OCI-M1 (cell line): ENCODE measurements around the gene SNCG.
"Not testable (repeated sequence)": the region's sequence is repeated elsewhere in the genome, so short reads cannot be mapped to it uniquely, and the experiment has no call there.

ENCODE experiments used
- DNase-seq: peaks from one replicate; lab custom pipeline; 2025; lab: John Stamatoyannopoulos, UW

The SNCG gene

DNA sequence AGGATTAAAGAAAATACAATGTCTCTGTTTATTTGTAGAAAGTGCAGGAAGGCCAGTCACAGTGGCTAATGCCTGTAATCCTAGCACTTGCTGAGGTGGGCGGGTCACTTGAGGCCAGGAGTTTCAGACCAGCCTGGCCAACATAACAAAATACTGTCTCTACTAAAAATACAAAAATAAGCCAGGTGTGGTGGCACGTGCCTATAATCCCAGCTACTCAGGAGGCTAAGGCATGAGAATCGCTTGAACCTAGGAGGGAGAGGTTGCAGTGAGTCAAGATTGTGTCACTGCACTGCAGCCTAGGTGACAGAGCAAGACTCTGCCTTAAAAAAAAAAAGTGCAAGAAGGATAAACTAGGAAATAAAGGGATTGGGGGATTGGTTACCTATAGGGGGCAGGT, 20.1 kb downstream of the SNCG start:
- not testable (repeated sequence) for DNase-seq

DNA sequence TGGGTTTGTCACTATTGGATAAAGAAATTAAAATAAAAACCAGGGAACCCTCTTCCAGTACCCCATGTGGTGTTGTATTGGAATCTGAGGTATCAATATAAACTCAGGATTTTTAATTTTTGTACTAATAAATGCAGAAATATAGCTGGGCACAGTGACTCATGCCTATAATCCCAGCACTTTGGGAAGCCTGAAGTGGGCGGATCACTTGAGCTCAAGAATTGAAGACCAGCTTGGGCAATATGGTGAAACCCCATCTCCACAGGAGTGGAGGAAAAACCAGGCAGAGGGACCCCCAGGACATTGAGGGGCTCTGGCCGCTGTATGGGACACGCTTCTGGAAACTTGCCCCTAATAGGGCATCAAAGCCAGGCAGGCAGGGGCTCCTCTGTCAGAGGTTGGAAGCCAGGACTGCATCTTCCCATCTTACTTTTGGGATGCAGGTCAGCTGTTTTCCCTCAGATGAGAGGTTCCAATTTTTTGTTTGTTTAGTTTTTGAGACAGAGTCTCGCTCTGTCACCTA, 21.0 kb downstream of the SNCG start:
- no peak for DNase-seq

DNA sequence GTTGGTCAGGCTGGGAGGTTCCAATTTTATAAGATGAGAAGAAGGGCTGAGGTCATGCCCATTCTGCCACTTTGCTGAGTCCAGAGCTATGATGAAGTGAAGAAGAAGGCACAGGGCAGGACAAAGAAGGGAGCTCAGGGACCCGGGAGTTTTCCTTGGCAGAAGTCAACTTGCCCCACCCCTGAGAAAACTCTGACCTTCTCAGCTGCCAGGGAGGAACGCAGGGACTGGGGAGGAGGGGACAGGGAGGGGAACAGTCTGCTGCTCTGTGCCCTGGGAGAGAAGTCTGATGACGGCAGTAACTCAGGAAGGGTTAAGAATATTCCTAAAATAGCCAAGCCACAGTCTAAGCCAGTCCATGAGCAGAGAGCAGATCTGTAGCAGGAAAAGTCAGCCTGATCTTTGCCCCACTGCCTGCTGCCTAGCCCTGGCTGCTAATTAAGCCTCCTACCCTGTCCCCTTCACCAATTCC, 21.6 kb downstream of the SNCG start:
- no peak for DNase-seq

DNA sequence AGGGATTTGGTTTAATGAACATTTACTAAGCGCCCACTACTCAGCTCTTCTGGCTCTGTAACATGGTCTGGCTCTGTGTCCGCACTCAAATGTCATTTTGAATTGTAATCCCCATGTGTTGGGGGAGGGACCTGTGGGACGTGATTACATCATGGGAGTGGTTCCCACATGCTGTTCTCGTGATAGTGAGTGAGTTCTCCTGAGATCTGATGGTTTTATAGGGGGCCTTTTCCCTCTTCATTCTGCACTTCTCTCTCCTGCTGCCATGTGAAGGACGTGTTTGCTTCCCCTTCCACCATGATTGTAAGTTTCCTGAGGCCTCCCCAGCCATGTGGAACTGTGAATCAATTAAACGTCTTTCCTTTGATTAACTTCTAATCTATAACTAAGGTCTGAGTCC, 22.6 kb downstream of the SNCG start:
- peak; percentile 66 for DNase-seq

DNA sequence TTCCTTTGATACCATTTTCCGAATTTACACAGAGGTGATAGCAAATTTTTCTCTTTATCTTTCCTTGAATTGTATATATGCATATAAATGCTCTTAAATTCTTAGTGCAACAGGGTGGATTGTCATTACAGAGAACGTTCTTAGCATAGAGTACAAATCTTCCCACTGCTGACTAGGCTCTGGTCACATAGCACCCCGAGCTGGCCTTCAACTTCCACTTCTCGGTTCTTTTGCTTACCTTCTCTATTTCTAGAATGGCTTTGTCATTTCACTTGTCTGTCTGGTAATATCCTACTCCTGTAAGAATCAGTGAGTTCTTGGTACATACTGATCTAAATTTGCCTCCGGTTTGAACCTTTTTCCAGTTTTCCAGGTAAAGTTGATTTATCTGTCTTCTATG, 23.3 kb downstream of the SNCG start:
- DNase-seq = no peak

DNA sequence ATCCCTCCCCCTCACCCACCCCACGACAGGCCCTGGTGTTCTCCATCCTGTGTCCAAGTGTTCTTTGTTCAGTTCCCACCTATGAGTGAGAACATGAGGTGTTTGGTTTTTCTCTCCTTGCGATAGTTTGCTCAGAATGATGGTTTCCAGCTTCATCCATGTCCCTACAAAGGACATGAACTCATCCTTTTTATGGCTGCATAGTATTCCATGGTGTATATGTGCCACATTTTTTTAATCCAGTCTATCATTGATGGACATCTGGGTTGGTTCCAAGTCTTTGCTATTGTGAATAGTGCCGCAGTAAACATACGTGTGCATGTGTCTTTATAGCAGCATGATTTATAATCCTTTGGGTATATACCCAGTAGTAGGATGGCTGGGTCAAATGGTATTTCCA, 26.1 kb downstream of the SNCG start:
- not testable (repeated sequence) for DNase-seq

DNA sequence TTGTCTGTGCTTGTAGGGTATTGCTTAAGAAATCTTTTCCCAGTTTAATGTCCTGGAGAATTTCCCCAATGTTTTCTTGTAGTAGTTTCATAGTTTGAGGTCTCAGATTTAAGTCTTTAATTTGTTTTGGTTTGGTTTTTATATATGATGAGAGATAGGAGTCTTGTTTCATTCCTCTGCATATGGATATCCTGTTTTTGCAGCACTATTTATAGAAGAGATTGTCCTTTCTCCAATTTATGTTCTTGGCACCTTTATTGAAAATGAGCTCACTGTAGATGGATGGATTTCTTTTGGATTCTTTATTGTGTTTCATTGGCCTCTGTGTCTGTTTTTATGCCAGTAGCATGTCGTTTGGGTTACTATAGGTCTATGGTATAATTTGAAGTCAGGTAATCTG, 30.1 kb downstream of the SNCG start:
- no peak for DNase-seq

DNA sequence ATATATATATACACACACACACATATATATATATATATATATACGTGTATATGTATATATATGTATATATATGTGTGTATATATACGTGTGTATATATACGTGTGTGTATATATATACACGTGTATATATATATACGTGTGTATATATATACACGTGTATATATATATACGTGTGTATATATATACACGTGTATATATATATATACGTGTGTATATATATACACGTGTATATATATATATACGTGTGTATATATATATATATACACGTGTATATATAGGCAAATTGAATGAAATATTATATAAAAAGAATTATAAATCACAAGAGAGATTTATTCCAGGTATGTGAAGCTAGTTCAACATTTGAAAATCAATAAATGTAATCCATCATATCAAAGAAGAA, 33.0 kb downstream of the SNCG start:
- not testable (repeated sequence) for DNase-seq

DNA sequence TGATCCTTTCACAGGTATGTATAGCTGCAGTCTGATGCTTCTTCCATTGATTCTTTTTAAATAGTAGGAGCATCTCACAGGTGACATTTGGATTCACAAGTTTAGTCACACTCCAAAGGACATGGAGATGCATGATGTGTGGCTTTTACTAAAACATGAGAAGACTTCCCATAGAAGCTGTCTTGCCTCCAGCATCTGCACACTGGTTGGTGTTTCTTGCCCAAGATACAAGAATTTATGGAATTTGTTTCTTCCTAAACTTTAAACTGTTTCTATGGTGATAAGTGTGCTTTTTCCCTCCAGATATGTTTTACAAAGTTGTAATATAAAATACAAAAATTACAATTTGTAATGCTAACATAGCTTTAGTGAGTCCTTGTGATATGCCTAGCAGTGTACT, 34.1 kb downstream of the SNCG start:
- DNase-seq = no peak

DNA sequence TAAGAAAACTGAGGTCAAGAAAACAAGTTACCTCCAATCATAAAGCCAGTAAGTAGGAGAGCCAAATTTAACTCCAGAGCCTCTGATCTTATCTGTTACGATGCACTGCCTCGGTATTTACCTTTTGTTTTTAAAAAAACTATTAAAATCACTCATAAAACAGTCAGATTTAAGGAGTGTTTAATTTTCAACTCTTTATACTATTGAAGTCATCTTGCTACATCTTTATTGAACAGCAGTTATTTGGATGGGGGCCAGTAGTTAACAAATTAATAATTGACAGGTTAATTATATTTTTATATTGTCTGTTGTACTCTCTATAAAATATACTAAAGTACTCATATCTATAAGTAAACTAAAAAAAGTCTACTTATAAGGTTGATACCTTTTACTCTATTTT, 34.5 kb downstream of the SNCG start:
- no peak for DNase-seq

DNA sequence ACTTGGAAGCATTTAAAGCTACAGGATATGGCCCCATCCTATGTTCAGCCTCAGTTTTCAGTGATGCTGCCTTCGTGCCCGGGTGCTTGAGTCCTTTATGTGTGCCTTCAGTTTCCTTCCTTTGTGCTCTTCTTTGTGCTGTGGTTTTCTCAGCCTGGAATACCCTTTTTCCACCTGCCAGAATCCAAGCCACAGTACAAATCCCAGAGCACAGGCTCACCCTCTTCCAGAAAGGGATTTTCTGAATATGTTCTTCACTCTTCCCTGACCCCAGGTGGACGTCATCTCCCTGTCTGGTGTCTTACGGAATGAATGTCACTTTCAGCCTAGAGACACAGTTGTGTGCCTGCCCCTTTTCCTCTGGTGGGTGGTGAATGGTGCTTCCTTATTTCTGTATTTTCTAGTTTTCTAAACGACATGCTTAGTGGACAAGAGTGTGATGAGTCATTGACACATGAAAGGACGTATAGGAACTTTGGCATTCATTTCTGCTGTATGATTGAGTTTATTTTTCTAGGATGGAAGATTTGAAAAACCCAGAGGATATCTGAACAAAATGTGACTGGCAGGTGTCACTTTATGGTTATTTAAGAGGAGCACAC, 41.5 kb downstream of the SNCG start:
- DNase-seq = peak; percentile 32

DNA sequence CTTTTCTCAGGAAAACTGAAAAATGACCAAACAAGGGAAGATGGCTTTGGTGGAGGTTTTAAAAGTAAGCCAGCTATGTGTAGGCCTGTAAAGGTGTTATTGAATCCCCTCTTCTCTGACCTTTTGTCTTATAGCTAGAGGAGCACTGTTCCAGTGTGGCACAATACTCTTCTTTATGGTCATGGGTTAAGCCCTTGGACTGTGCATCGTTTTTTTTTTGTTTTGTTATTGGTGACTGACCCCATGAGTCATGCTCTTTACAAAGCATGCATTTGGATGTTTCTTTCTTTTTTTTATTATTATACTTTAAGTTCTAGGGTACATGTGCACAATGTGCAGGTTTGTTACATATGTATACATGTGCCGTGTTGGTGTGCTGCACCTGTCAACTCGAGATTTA, 42.1 kb downstream of the SNCG start:
- no peak for DNase-seq

DNA sequence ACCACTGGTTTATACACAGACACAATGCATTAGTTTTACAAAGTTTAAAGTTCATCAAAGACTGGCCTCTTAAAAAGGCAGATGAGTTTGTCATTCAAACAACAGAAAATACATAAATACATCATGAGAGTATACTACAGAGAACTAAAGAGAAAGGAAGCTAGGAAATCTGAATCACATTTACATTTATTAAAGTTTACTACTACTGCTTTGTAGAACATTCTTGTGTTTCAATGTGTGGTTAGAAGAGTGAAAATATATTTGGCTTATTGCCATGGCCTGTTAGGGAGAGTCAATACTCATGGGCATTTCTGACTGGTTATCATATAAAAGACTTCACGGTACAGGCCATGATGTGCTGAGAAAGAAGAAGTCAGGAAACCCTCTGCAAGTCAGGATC, 48.7 kb downstream of the SNCG start:
- not testable (repeated sequence) for DNase-seq

DNA sequence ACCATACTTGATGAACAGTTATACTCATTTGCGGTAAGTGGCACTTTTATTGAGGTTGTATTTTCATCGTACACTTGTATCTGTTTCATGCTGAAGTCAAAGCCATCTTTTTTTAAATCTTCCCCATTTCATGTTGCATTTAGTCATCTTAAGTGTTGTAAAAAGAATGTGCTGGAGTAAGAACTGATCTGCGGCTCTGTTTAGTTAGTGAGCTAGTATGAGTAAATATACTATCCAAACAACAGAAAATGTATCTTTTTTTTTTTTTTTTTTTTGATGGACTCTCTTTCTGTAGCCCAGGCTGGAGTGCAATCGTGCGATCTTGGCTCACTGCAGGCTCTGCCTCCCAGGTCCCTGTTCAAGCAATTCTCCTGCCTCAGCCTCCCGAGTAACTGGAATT, 49.3 kb downstream of the SNCG start:
- not testable (repeated sequence) for DNase-seq

DNA sequence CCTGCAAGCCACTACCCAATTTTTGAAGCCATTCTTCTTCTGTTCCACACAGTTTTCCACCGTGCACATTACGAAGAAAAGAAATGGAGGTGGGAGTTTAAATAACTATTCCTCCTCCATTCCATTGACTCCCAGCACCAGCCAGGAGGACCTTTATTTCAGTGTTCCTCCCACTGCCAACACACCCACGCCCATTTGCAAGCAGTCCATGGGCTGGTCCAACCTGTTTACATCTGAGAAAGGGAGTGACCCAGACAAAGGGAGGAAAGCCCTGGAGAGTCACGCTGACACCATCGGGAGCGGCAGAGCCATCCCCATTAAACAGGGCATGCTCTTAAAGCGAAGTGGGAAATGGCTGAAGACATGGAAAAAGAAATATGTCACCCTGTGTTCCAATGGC, 49.9 kb downstream of the SNCG start:
- not testable (repeated sequence) for DNase-seq

DNA sequence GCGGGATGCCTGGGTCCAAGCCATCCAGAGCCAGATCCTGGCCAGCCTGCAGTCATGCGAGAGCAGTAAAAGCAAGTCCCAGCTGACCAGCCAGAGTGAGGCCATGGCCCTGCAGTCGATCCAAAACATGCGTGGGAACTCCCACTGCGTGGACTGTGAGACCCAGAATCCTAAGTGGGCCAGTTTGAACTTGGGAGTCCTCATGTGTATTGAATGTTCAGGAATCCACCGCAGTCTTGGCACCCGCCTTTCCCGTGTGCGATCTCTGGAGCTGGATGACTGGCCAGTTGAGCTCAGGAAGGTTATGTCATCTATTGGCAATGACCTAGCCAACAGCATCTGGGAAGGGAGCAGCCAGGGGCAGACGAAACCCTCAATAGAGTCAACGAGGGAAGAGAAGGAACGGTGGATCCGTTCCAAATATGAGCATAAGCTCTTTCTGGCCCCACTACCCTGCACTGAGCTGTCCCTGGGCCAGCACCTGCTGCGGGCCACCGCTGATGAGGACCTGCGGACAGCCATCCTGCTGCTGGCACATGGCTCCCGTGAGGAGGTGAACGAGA, 50.8 kb downstream of the SNCG start:
- not testable (repeated sequence) for DNase-seq
